Naive thymus-derived CD4-positive, alpha-beta T cell (primary cell): ENCODE results near the gene CACNA2D2. TPM values are rescaled to one million over a fixed set of nuclear protein-coding genes. Genes with fewer than 3 reads are reported as not detected.
A peak's percentile ranks its signal among the peaks of the same experiment; 100 is the strongest.

Experiments
- ATAC-seq: fragments of 150-1000 bp; cut with Tn5 transposase; 2 replicates; pipeline ENCODE4 v1.10.0; 2021; ENCODE audit warnings: mild to moderate bottlenecking, moderate library complexity
- CTCF ChIA-PET: fragments of 350-600 bp; sonication (Branson Sonifier 250); formaldehyde crosslinking; loops from one replicate; lab custom pipeline; 2021; ENCODE audit warnings: antibody characterized with exemption; lab: Charles Lee
- POLR2A ChIA-PET: fragments of 350-600 bp; sonication (Branson Sonifier 250); formaldehyde crosslinking; loops from one replicate; lab custom pipeline; 2021; ENCODE audit warnings: antibody characterized with exemption, inconsistent platforms; lab: Charles Lee
- DNase-seq, 9 donors: peaks; one replicate each; pipeline versions ENCODE4 v3.0.0 to v3.0.0-alpha.2; 2020 to 2022; ENCODE audit warnings: mixed read lengths in 1 of 9
- H3K27ac ChIP-seq: one replicate; pipeline ENCODE4 v1.7.0; 2013; ENCODE audit warnings: mild to moderate bottlenecking, low read depth, low read length, moderate library complexity
- H3K27me3 ChIP-seq, 2 donors: one replicate each; pipeline ENCODE4 v1.7.0; 2013; ENCODE audit warnings: low read length in 2 of 2, mild to moderate bottlenecking in 2 of 2, moderate library complexity in 2 of 2; ENCODE audit not compliant: control insufficient read depth in 2 of 2, insufficient read depth in 2 of 2
- H3K36me3 ChIP-seq, 3 experiments: 1 replicate in 2 of 3; 2 replicates in 1 of 3; pipeline ENCODE4 v1.7.0; 2013; ENCODE audit warnings: low read length in 3 of 3, mild to moderate bottlenecking in 3 of 3, moderate library complexity in 1 of 3; ENCODE audit not compliant: insufficient read depth in 3 of 3, control insufficient read depth in 2 of 3
- H3K4me1 ChIP-seq, 2 donors: one replicate each; pipeline ENCODE4 v1.7.0; 2013; ENCODE audit warnings: low read length in 2 of 2, mild to moderate bottlenecking in 2 of 2, moderate library complexity in 1 of 2; ENCODE audit not compliant: control insufficient read depth in 2 of 2, insufficient read depth in 2 of 2
- H3K4me3 ChIP-seq: 2 replicates; pipeline ENCODE4 v1.7.0; 2013; ENCODE audit warnings: mild to moderate bottlenecking, low read length
- H3K9me3 ChIP-seq, 3 experiments: 1 replicate in 2 of 3; 2 replicates in 1 of 3; pipeline ENCODE4 v1.7.0; 2013; ENCODE audit warnings: low read length in 3 of 3; ENCODE audit not compliant: control insufficient read depth in 2 of 3
- H3K27ac Mint-ChIP-seq, 9 donors: one replicate each; pipeline ENCODE4 v1.8.0; 2020 to 2022; ENCODE audit warnings: mixed read lengths in 9 of 9, mild to moderate bottlenecking in 8 of 9, moderate library complexity in 5 of 9, inconsistent platforms in 2 of 9
- H3K27me3 Mint-ChIP-seq, 5 donors: one replicate each; pipeline ENCODE4 v1.8.0; 2021 to 2022; ENCODE audit warnings: mixed read lengths in 5 of 5, mild to moderate bottlenecking in 1 of 5
- H3K36me3 Mint-ChIP-seq, 5 donors: one replicate each; pipeline ENCODE4 v1.8.0; 2020 to 2022; ENCODE audit warnings: mixed read lengths in 5 of 5, mild to moderate bottlenecking in 3 of 5, inconsistent platforms in 1 of 5
- H3K4me1 Mint-ChIP-seq, 7 donors: one replicate each; pipeline ENCODE4 v1.8.0; 2020 to 2022; ENCODE audit warnings: mixed read lengths in 7 of 7, mild to moderate bottlenecking in 3 of 7, inconsistent platforms in 1 of 7
- H3K4me3 Mint-ChIP-seq, 10 donors: one replicate each; pipeline ENCODE4 v1.8.0; 2020 to 2022; ENCODE audit warnings: mild to moderate bottlenecking in 10 of 10, mixed read lengths in 10 of 10, moderate library complexity in 6 of 10, inconsistent platforms in 2 of 10
- H3K9me3 Mint-ChIP-seq, 11 donors: one replicate each; pipeline ENCODE4 v1.8.0; 2020 to 2022; ENCODE audit warnings: mixed read lengths in 11 of 11, mild to moderate bottlenecking in 4 of 11, inconsistent platforms in 1 of 11, moderate library complexity in 1 of 11
- intact Hi-C, 2 donors: fragments of 100-400 bp; cut with micrococcal nuclease; formaldehyde crosslinking; loops; one replicate each; pipeline ENCODE4 v1.15.1; 2023
- polyA plus RNA-seq, 2 donors: library from polyadenylated mRNA; unstranded; fragments of 300-500 nt; fragmentation: Illumina TruSeq; gene quantifications; one replicate each; pipeline ENCODE4 v1.2.3, GENCODE V29; 2021
- total RNA-seq, 6 experiments: library from RNA in 5 of 6; stranded (reverse) in 5 of 6; gene quantifications; 1 replicate in 5 of 6; 2 replicates in 1 of 6; pipeline ENCODE4 v1.2.3 and lab custom pipeline; 2021 to 2026

The CACNA2D2 gene
- total and polyA plus RNA-seq, 7 experiments from 2014 or later, result 0.32 to 6.2 (median 2.0) TPM

DNA sequence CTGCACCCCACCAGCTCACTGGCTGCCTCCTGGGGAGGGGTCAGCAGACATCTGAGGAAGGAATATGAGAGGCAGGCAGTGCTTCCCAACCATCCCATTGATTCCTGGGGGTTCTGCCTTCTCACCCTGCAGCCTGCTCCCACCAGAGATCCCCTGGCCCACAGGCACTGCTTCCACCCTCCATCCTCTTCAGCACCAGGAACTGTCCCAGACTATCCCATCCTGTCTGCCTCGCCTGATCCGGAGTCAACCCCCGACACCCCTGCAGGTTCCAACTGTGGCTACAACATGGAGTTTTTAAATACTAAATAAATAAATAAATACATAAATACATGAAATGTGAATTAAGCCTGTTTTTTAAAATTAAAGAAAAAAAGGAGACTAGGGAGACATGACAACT lies 43.6 kb downstream of the CACNA2D2 start:
- intact Hi-C loops, result no loop called here
- H3K9me3 Mint-ChIP-seq, result no peaks in the 10 kb centered on the region
- no peak overlapping the region for H3K4me3 Mint-ChIP-seq
- H3K27me3 Mint-ChIP-seq, result peaks cover 0 to 17% (median 0%) of the 10 kb centered on the region in 5 donors
- no peak overlapping the region for H3K4me3 ChIP-seq
- no peaks in the 10 kb centered on the region for H3K36me3 Mint-ChIP-seq
- CTCF ChIA-PET, result no interaction called here
- H3K36me3 ChIP-seq, result no peaks in the 10 kb centered on the region
- peaks cover 0 to 1% (median 0%) of the 10 kb centered on the region in 7 donors for H3K4me1 Mint-ChIP-seq
- no peaks in the 10 kb centered on the region for H3K27me3 ChIP-seq
- no peak overlapping the region for H3K27ac ChIP-seq
- no peak overlapping the region for H3K27ac Mint-ChIP-seq
- no peaks in the 10 kb centered on the region for H3K4me1 ChIP-seq
- DNase-seq (no peak), ATAC-seq (no peak)
- H3K9me3 ChIP-seq, result no peaks in the 10 kb centered on the region
- POLR2A ChIA-PET, result no interaction called here

DNA sequence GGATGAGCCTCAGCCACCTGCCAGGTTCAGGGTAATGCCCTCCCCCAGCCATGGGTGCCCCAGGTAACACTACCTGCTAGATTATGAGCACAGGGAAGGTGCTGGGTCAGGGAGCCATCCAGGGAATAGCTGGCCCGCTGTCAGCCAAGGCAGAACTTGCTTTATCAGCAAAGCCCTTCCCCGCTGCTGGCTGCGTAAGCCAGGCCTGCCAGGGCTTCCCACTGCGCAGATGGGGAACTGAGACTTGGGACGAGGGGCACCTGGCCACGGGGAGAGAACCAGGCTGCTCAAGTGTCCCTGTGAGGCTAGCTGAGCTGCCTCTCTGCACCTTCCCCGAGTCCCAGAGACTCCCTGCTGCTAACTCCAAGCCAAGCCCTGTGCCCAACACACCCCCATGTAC lies 45.4 kb downstream of the CACNA2D2 start:
- POLR2A ChIA-PET, result interaction anchor here (1.1 kb wide), 1 partner anchor 111 kb away, joined by 3 read pairs; the partner anchor contains the start of gene HEMK1
- Histone ChIP-seq H3K4me3 (no peak overlapping the region), H3K9me3 (no peaks in the 10 kb centered on the region), H3K36me3 (no peaks in the 10 kb centered on the region), H3K4me1 (no peaks in the 10 kb centered on the region), H3K27ac (no peak overlapping the region), H3K27me3 (no peaks in the 10 kb centered on the region)
- Mint-ChIP-seq H3K27ac (no peak overlapping the region), H3K27me3 (peaks cover 0 to 16% (median 0%) of the 10 kb centered on the region in 5 donors), H3K36me3 (no peaks in the 10 kb centered on the region), H3K4me3 (no peak overlapping the region), H3K9me3 (no peaks in the 10 kb centered on the region), H3K4me1 (peaks cover 0 to 4% (median 0%) of the 10 kb centered on the region in 7 donors)
- ATAC-seq, result no peak
- intact Hi-C loops, result no loop called here
- DNase-seq, result no peak
- CTCF ChIA-PET, result interaction anchor here (1.0 kb wide), 1 partner anchor 89 kb away, joined by 3 read pairs; no protein-coding TSS in a partner anchor

DNA sequence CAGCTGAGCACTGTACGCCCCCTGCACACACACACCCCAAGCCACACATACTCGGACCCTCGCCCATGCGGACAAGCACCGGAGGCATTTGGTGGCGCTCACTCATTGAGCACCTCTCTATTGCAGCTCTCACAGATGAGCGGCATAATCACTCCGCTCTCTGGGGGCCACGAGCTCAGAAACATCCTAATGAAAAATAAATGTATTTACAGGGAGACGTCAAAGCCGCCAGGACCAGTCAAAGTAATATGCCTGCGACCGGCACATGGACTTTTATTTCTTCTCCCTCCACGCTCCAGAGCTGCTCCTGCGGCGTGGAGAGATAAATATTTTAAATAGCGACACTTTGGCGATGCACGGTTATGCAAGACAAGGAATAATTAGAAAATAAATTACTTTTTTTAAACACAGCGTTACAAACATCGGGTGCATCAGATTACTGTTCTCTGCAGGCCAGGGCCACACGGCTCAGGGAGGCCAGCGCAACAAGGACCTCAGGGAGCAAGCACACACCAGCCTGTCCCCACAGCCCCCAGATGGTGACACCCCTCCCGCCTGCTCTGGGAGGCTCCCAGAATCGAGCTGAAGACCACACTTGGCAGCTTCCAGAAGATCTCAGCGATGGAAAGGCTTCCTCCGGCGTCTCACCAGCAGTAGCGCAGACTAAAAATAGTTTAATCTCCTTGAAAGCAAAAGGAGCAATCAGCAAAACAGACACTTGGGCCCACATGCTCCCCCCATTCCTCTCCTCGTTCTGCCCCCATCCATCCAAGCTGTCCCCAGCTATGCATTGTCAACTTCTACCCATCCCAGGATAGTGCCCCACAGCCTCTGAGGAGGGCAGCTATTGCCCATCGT lies 48.0 kb downstream of the CACNA2D2 start:
- Histone ChIP-seq H3K4me3 (no peak overlapping the region), H3K36me3 (no peaks in the 10 kb centered on the region), H3K4me1 (peaks cover 3 to 6% of the 10 kb centered on the region in 2 donors), H3K27me3 (no peaks in the 10 kb centered on the region), H3K27ac (no peak overlapping the region), H3K9me3 (no peaks in the 10 kb centered on the region)
- intact Hi-C loops, result no loop called here
- Mint-ChIP-seq H3K27ac (peak overlapping the region in 2 of 9 donors; percentile 12 to 80), H3K36me3 (no peaks in the 10 kb centered on the region), H3K9me3 (no peaks in the 10 kb centered on the region), H3K27me3 (peaks cover 0 to 3% (median 0%) of the 10 kb centered on the region in 5 donors), H3K4me1 (peaks cover 7 to 12% (median 8%) of the 10 kb centered on the region in 7 donors), H3K4me3 (no peak overlapping the region)
- DNase-seq, result no peak
- ChIA-PET POLR2A (no interaction called here), CTCF (no interaction called here)
- ATAC-seq, result no peak

DNA sequence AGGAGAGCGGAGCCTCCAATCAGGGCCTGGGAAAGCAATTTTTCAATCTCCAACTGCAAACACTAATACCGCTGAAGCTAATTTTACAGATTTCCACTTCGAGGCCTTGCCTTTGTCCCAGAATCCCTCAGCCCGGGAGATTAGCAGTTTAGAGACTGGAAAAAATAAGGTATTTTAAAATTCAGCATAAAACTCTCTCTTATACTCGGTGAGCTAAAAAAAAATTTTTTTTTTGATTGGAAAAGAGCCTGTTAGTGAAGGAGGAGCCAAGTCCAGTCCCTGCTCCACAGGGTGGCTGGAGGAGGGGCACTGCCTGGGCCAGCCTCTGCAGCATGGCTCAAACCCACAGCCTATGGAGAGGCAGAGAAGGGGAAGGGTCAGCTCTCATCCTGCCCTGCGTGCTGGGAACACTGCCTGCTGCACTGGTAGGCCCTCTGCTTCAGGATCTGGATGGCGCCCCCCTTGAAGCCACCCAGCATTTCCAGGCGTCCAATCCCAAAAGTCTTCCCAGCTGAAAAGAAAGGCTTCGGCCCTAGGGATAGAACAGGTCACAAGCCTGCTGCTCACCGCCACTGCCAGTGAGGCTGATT lies 48.9 kb downstream of the CACNA2D2 start:
- H3K9me3 Mint-ChIP-seq, result no peaks in the 10 kb centered on the region
- peaks cover 8 to 10% of the 10 kb centered on the region in 2 donors for H3K4me1 ChIP-seq
- no peaks in the 10 kb centered on the region for H3K9me3 ChIP-seq
- no peaks in the 10 kb centered on the region for H3K36me3 ChIP-seq
- peaks cover 0 to 3% (median 0%) of the 10 kb centered on the region in 5 donors for H3K27me3 Mint-ChIP-seq
- H3K27ac Mint-ChIP-seq, result no peak overlapping the region
- H3K27me3 ChIP-seq, result no peaks in the 10 kb centered on the region
- no peaks in the 10 kb centered on the region for H3K36me3 Mint-ChIP-seq
- no peak overlapping the region for H3K4me3 Mint-ChIP-seq
- H3K4me3 ChIP-seq, result no peak overlapping the region
- H3K27ac ChIP-seq, result no peak overlapping the region
- CTCF ChIA-PET, result no interaction called here
- ATAC-seq (no peak), DNase-seq (no peak)
- intact Hi-C loops, result loop anchor here in 1 of 2 donors (5.0 kb wide), 2 partner anchors 113 to 163 kb away; partner anchors contain the start of genes C3orf18, HEMK1 and MAPKAPK3
- POLR2A ChIA-PET, result no interaction called here
- H3K4me1 Mint-ChIP-seq, result peaks cover 10 to 17% (median 12%) of the 10 kb centered on the region in 7 donors

DNA sequence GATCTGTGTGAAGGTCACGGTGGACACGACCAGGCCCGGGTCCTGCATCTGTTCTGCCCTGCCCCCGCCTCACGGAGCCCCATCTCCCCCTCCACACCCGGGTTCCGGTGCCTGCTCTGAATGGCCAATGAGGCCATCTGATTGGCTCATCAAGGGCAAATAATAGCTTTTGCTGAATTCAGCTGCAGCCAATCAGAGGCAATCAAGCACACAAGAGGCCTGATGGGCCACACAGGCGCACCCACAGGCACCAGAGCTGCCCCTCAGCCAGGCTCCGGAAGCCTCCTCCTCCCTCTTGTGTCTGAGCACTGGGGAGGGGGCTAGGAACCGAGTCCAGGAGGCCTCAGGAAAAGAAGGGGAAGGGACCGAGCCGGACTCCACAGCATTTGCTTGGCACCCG lies 49.5 kb downstream of the CACNA2D2 start:
- peaks cover 0 to 3% (median 0%) of the 10 kb centered on the region in 5 donors for H3K27me3 Mint-ChIP-seq
- H3K4me3 ChIP-seq, result no peak overlapping the region
- no peak for ATAC-seq
- H3K36me3 Mint-ChIP-seq, result no peaks in the 10 kb centered on the region
- H3K27ac ChIP-seq, result no peak overlapping the region
- intact Hi-C loops, result loop anchor here in 1 of 2 donors (5.0 kb wide), 2 partner anchors 113 to 163 kb away; partner anchors contain the start of genes C3orf18, HEMK1 and MAPKAPK3
- H3K4me3 Mint-ChIP-seq, result no peak overlapping the region
- H3K4me1 ChIP-seq, result peaks cover 13 to 16% of the 10 kb centered on the region in 2 donors
- peaks cover 10 to 23% (median 19%) of the 10 kb centered on the region in 7 donors for H3K4me1 Mint-ChIP-seq
- H3K9me3 ChIP-seq, result no peaks in the 10 kb centered on the region
- H3K9me3 Mint-ChIP-seq, result no peaks in the 10 kb centered on the region
- ChIA-PET CTCF (no interaction called here), POLR2A (no interaction called here)
- H3K36me3 ChIP-seq, result no peaks in the 10 kb centered on the region
- H3K27ac Mint-ChIP-seq, result no peak overlapping the region
- H3K27me3 ChIP-seq, result no peaks in the 10 kb centered on the region
- no peak for DNase-seq

DNA sequence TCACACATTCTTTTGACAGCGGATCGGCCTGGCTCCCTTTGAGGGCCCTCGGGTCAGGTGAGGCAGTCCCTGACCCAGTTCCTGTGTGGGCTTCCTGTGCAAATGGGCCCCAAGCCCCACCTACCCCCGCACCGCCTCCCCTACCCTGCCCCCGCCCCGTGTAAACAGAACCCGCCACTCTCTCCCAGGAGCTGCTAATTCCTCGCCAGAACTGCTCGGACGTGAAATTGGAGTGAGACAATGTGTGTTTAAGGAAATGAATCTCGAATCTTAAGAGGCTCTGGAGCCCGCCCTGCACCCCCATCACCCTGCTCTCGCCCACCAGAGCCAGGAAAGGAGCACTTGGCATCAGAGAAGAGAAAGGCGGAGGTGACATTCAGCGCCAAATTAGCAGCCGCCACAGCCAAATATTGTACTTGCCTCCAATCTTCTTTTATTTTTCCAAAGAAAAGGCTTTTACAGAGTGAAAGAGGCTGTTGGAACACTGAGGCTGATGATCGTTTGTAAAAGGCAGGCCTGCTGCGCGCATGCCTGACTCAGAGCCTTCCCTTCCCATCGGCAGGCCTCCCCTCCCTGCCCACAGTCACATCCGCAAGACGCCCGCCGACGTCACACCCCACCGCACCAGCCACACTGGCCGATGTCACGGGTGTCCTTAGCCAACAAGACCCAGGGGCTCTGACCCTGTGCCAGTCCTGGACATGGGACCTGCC lies 53.1 kb downstream of the CACNA2D2 start:
- no peaks in the 10 kb centered on the region for H3K27me3 ChIP-seq
- H3K4me3 ChIP-seq, result peak overlapping the region; percentile 60
- ChIA-PET POLR2A (interaction anchor here (0.6 to 2.5 kb wide), 4 partner anchors 16 to 1503 kb away, joined by 3 to 7 read pairs (median 5); partner anchors contain the start of gene CACNA2D2), CTCF (no interaction called here)
- H3K27ac Mint-ChIP-seq, result peak overlapping the region; percentile 85 to 98 (median 96)
- peaks cover 10 to 33% (median 28%) of the 10 kb centered on the region in 7 donors for H3K4me1 Mint-ChIP-seq
- ATAC-seq (peak; percentile 86), DNase-seq (peak; percentile 57 to 75 (median 66))
- H3K27ac ChIP-seq, result peak overlapping the region; percentile 81
- H3K9me3 Mint-ChIP-seq, result no peaks in the 10 kb centered on the region
- no peaks in the 10 kb centered on the region for H3K9me3 ChIP-seq
- H3K4me1 ChIP-seq, result peaks cover 13 to 16% of the 10 kb centered on the region in 2 donors
- H3K27me3 Mint-ChIP-seq, result no peaks in the 10 kb centered on the region
- intact Hi-C loops, result loop anchor here in 1 of 2 donors (1.0 to 5.0 kb wide), 5 partner anchors 14 to 167 kb away; partner anchors contain the start of genes C3orf18, CACNA2D2, HEMK1 and MAPKAPK3
- no peaks in the 10 kb centered on the region for H3K36me3 Mint-ChIP-seq
- no peaks in the 10 kb centered on the region for H3K36me3 ChIP-seq
- peak overlapping the region; percentile 82 to 91 (median 86) for H3K4me3 Mint-ChIP-seq
